Measurements from ENCODE around the gene NT5DC1.

The NT5DC1 gene

GRCh38 chr6:116254297-116255056 lies 153.8 kb downstream of the NT5DC1 start:
- ChIA-PET POLR2A (interaction anchor here (0.6 to 1.9 kb wide), 5 partner anchors 14 to 310 kb away, joined by 3 to 7 read pairs (median 3); partner anchors contain the start of gene TSPYL1), CTCF (interaction anchor here (0.8 to 7.6 kb wide), 7 partner anchors 13 to 138 kb away, joined by 3 to 87 read pairs (median 3); no protein-coding TSS in a partner anchor)
- peak; percentile 26 for DNase-seq (ENCODE audit: low read depth, low spot score)
- TF ChIP-seq, protein P1, sequence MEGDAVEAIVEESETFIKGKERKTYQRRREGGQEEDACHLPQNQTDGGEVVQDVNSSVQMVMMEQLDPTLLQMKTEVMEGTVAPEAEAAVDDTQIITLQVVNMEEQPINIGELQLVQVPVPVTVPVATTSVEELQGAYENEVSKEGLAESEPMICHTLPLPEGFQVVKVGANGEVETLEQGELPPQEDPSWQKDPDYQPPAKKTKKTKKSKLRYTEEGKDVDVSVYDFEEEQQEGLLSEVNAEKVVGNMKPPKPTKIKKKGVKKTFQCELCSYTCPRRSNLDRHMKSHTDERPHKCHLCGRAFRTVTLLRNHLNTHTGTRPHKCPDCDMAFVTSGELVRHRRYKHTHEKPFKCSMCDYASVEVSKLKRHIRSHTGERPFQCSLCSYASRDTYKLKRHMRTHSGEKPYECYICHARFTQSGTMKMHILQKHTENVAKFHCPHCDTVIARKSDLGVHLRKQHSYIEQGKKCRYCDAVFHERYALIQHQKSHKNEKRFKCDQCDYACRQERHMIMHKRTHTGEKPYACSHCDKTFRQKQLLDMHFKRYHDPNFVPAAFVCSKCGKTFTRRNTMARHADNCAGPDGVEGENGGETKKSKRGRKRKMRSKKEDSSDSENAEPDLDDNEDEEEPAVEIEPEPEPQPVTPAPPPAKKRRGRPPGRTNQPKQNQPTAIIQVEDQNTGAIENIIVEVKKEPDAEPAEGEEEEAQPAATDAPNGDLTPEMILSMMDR (IDR thresholded peaks at IDR 0.05; ENCODE audit: insufficient read depth, low read length, missing control alignments): no peak
- peak overlapping the region; percentile 98 for H3K4me3 ChIP-seq (ENCODE audit: low read depth, low read length)

DNA sequence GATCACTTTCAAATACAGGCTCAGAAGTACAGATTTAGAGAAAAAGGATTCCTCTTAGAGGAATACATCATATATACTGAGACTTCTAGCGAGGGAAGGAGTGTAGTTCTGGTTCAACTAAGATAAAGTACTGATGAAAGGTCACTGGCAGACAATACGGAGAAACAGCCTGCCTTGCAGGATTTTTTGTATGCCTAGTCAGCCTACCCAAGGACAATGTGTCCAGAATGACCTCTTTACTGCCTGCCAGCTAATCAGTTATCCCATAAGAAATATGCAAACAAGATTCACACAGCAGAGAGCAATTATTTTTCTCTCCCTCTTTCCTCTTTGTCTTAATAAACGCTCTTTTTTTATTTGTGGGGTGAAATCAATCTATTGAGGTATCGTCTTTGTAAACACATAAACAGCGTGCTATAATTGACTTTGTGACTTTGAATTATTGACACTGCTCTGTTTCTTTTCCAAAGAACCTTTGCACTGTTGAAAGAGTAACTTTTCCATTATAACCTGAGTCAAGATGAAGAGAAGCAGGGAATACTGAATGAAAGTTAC lies 154.7 kb downstream of the NT5DC1 start:
- H3K4me3 ChIP-seq (ENCODE audit: low read depth, low read length): no peak overlapping the region; the same call in 1 of the 2 replicates
- TF ChIP-seq, protein P1 (IDR thresholded peaks at IDR 0.05; ENCODE audit: insufficient read depth, low read length, missing control alignments): no peak
- CTCF ChIA-PET: interaction anchor here (0.8 to 7.6 kb wide), 6 partner anchors 12 to 138 kb away, joined by 3 to 87 read pairs (median 4); no protein-coding TSS in a partner anchor
- POLR2A ChIA-PET: interaction anchor here (0.6 kb wide), 1 partner anchor 156 kb away, joined by 3 read pairs; no protein-coding TSS in a partner anchor
- DNase-seq (ENCODE audit: low read depth, low spot score): no peak

- no peak for DNase-seq (ENCODE audit: low read depth, low spot score)
- TF ChIP-seq, protein P1 (IDR thresholded peaks at IDR 0.05; ENCODE audit: insufficient read depth, low read length, missing control alignments): no peak
- POLR2A ChIA-PET: no interaction called here
- CTCF ChIA-PET: interaction anchor here (1.0 to 7.6 kb wide), 3 partner anchors 11 to 38 kb away, joined by 3 to 87 read pairs (median 55); no protein-coding TSS in a partner anchor
- no peak overlapping the region for H3K4me3 ChIP-seq (ENCODE audit: low read depth, low read length)
These were observed 156.0 kb downstream of the NT5DC1 start for GRCh38 chr6:116256694-116257093.

DNA sequence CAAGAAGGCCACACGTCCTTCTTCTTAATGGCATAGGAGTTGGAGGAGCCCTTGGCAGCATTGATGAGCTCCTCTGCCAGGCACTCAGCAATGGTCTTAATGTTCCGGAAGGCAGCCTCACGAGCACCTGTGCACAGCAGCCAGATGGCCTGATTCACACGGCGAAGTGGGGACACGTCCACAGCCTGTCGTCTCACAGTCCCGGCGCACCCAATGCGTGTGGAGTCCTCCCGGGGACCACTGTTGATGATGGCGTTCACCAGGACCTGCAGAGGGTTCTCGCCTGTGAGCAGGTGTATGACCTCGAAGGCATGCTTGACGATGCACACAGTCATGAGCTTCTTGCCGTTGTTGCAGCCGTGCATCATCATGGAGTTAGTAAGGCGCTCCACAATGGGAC lies 157.9 kb downstream of the NT5DC1 start:
- DNase-seq (ENCODE audit: low read depth, low spot score): no peak
- TF ChIP-seq, protein P1 (IDR thresholded peaks at IDR 0.05; ENCODE audit: insufficient read depth, low read length, missing control alignments): no peak
- POLR2A ChIA-PET: no interaction called here
- CTCF ChIA-PET: interaction anchor here (0.9 to 3.7 kb wide), 7 partner anchors 8 to 305 kb away, joined by 3 to 28 read pairs (median 4); no protein-coding TSS in a partner anchor
- H3K4me3 ChIP-seq (ENCODE audit: low read depth, low read length): no peak overlapping the region

DNA sequence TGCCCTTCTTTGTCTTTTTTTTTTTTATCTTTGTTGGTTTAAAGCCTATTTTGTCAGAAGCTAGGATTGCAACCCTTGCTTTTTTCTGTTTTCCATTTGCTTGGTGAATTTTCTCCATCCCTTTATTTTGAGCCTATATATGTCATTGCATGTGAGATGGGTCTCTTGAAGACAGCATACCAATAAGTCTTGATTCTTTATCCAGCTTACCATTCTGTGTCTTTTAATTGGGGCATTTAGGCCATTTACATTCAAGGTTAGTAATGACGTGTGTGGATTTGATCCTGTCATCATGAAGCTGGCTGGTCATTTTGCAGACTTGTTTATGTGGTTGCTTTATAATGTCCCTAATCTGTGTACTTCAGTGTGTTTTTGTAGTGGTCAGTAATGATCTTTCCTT lies 162.7 kb downstream of the NT5DC1 start:
- H3K4me3 ChIP-seq (ENCODE audit: low read depth, low read length): no peak overlapping the region
- ChIA-PET POLR2A (no interaction called here), CTCF (no interaction called here)
- TF ChIP-seq, protein P1 (IDR thresholded peaks at IDR 0.05; ENCODE audit: insufficient read depth, low read length, missing control alignments): no peak
- DNase-seq (ENCODE audit: low read depth, low spot score): no peak

All from AG04449 (cell line).